ENCODE measurements around the gene SLC18A2. TPM values are rescaled to one million over a fixed set of nuclear protein-coding genes. Genes with fewer than 3 reads are reported as not detected.
"Not testable (repeated sequence)": the region's sequence is repeated elsewhere in the genome, so short reads cannot be mapped to it uniquely, and the experiment has no call there.

SLC18A2 gene
- total RNA-seq, 1 donor from 2014 or later = 0.17 TPM

DNA sequence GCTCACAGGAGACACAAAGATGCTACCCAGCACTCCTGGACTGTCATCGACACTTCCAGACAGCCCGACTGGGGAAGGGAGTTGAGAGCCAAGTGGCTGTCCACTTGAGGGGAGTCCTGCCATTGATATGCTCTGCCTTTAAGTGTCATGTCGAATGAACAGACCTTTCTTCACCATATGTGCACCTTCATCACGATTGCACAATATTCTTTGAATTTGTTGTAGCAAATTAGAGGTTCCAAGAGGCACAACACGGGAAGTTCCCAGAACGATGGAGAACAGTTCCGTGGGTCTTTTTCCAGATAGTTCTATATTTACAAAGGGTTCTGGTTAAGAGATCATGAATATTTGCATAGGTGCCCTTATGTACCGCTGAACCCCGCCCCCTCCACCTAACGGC, 16.0 kb downstream of the SLC18A2 start:
- ATAC-seq = no peak
- intact Hi-C loops (cut with micrococcal nuclease) = no loop called here
- DNase-seq = no peak

- no peak for DNase-seq
These were observed 16.8 kb downstream of the SLC18A2 start for GRCh38 chr10:117257721-117258120.

GRCh38 chr10:117259279-117259678, 18.4 kb downstream of the SLC18A2 start:
- intact Hi-C loops (cut with micrococcal nuclease) = no loop called here
- no peak for ATAC-seq
- DNase-seq = no peak

More at GRCh38 chr10:117257721-117258120, 16.8 kb downstream of the SLC18A2 start:
- ATAC-seq = no peak
- intact Hi-C loops (cut with micrococcal nuclease) = no loop called here

DNA sequence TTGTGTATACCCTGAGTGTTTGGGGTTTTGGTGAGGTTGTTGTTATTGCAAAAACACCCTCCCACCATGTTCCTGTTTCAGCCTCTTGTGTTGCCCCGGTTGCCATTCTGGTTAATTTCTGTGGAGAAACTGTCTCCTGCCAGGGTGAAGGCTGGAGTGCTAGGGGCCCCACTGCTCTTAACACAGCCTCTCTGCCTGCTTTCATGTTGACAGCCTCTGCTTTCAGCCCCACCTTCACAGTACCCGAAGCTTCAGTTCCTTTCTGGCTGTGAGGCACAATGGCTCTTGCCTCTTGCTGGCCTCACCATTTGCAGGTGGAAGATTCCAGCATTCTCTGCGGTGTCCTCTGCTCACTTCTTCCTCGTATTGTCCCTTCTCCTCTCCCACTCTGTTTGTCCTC, 19.2 kb downstream of the SLC18A2 start:
- intact Hi-C loops (cut with micrococcal nuclease) = no loop called here
- ATAC-seq (no peak), DNase-seq (no peak)

- DNase-seq (no peak), ATAC-seq (no peak)
- intact Hi-C loops (cut with micrococcal nuclease) = no loop called here
These were observed 20.6 kb downstream of the SLC18A2 start for GRCh38 chr10:117261501-117261900.

GRCh38 chr10:117262291-117262902, 21.5 kb downstream of the SLC18A2 start:
- intact Hi-C loops (cut with micrococcal nuclease) = no loop called here
- no peak for ATAC-seq
- DNase-seq = no peak

DNA sequence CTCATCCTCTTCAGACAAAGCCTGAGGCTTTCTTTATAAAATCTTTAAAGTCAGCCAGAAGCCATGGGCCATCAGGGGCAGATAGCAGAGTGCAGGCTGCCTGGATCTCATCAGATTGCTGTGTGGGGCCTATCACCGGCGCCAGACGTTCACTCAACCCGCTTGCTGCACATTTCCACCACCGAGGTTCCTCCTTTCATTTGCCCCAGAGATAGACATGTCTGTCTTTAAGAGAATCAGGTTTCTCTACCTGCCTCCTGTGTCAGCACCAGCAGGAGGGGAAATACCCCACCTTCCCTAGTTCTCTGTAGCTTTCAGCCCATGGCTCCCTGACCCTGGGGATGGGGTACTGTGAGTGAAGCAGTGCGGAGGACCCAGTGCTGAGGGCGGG, 22.0 kb downstream of the SLC18A2 start:
- DNase-seq (no peak), ATAC-seq (no peak)
- intact Hi-C loops (cut with micrococcal nuclease) = no loop called here

DNA sequence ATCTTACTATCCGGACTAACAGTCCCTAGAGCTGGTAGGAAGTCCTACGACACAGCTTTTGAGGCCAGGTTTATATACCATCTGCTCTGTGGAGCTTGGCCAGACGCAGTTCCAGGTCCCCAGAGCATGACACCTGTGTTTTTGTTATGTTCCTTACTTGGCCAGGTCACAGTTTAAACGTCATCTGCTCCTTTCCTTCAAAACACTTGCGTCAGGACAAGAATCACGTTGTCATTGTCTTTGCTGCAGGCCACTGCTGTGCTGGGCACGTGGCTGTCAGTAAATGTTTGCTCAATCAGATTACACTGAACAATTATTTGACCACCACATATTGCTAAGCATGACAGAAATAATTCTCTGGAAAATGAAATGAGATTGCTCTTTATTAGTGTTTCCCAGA, 23.9 kb downstream of the SLC18A2 start:
- no peak for DNase-seq
- ATAC-seq = no peak
- intact Hi-C loops (cut with micrococcal nuclease) = no loop called here

GRCh38 chr10:117266400-117266799, 25.5 kb downstream of the SLC18A2 start:
- DNase-seq (no peak), ATAC-seq (no peak)
- intact Hi-C loops (cut with micrococcal nuclease) = no loop called here

GRCh38 chr10:117266812-117267211, 25.9 kb downstream of the SLC18A2 start:
- intact Hi-C loops (cut with micrococcal nuclease) = no loop called here
- DNase-seq (no peak), ATAC-seq (no peak)

DNA sequence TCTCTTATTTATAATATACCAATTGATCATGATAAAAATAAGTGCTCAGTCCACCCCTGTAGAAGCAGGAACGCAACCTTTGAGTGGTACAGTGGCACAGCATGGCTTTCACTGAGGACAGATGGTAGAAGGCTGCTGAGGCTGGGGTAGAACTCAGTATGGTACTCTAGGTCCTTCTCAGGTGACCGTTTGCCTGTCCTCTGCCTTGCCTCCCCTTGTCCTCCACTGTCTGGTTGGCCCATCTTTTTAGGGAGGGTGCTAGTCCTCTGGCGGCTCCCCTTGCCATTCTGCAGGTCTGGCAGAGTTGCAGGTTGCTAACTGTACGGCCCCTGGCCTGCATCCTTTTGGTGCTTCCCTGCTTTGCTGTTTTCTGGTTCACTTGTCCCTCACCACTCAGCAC, 27.3 kb downstream of the SLC18A2 start:
- DNase-seq (no peak), ATAC-seq (no peak)
- intact Hi-C loops (cut with micrococcal nuclease) = no loop called here

- intact Hi-C loops (cut with micrococcal nuclease) = no loop called here
- DNase-seq = no peak
- ATAC-seq = no peak
These were observed 28.0 kb downstream of the SLC18A2 start for GRCh38 chr10:117268907-117269306.

DNA sequence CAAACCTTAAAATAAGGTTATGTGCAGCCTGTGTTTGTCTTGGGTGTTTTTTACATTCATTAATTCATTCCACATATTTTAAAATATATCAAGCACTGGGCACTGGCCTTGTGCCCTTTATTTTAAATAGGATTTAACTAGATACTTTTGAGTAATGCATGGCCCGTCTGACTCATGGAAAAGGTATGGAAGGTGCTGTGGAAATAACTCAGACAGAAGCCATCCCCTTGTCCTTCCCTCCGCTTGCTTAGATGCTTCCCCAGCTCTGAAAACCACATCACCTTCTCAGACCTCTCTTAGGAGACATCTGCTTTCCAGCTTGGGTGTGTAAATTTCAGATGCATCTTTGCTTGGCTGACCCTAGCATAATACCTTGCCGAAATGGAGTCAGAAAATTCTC, 30.5 kb downstream of the SLC18A2 start:
- ATAC-seq = no peak
- no peak for DNase-seq
- intact Hi-C loops (cut with micrococcal nuclease) = no loop called here

- intact Hi-C loops (cut with micrococcal nuclease) = no loop called here
- DNase-seq (no peak), ATAC-seq (no peak)
These were observed 31.5 kb downstream of the SLC18A2 start for GRCh38 chr10:117272195-117273076.

GRCh38 chr10:117273980-117274379, 33.1 kb downstream of the SLC18A2 start:
- intact Hi-C loops (cut with micrococcal nuclease) = no loop called here
- DNase-seq = no peak
- ATAC-seq = no peak

DNA sequence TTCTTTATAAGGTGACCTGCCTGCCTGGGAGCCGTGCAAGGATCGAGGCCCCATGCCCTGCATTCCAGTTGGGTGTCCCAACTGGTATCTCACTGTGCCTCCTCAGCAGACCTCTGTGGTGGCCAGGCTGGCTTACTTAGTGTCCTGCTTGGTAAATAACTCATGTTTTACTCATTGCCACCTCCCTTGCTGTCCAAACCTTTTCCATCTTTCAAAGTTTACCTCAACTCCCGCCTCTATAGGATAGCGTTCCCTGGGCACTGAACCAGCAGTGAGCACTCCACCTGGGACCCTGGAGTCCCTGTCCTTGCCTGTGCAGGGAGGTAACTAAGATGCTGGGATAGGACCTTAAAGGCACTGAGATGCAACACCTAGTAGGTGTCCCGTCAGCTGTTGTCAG, 33.6 kb downstream of the SLC18A2 start:
- DNase-seq (no peak), ATAC-seq (no peak)
- intact Hi-C loops (cut with micrococcal nuclease) = no loop called here

DNA sequence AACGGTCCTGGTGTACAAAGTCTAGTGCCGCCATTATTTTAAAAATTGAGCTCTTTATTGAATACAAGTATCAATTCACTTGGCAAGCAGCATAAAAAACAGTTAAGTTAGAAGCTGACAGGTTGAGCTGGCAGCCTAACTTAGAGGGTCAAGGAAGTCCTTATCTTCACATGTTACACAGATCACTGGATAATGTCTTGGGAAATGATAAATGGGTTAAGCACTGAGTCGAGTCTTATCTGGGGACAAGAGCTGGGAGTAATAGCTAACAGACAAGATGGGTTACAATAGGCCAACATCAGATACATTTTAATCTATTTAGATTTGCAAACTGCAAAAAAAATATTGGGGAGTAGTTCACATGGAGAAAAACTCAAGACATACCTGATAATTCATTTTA, 34.2 kb downstream of the SLC18A2 start:
- intact Hi-C loops (cut with micrococcal nuclease) = no loop called here
- ATAC-seq = no peak
- DNase-seq = no peak

DNA sequence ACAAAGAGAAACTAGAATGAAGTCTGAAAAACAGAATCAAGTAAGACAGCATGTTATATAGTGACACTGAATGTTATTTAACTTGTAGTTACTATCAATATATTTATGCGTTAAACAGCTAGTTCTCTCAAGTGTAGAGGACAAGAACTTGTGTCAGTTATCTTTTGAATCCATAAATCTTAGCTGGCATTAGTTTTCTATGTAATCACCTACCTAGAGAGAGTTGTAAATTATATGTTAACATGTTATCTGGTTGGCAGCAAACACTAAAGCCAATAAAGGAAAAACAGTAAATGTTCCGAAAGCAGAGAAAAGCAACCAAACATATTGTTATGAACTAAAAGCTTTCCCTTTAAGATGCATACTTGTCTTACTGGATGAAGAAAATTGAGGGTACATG, 36.8 kb downstream of the SLC18A2 start:
- intact Hi-C loops (cut with micrococcal nuclease) = no loop called here
- ATAC-seq (no peak), DNase-seq (no peak)

- no peak for DNase-seq
These were observed 44.0 kb downstream of the SLC18A2 start for GRCh38 chr10:117284716-117285494.

DNA sequence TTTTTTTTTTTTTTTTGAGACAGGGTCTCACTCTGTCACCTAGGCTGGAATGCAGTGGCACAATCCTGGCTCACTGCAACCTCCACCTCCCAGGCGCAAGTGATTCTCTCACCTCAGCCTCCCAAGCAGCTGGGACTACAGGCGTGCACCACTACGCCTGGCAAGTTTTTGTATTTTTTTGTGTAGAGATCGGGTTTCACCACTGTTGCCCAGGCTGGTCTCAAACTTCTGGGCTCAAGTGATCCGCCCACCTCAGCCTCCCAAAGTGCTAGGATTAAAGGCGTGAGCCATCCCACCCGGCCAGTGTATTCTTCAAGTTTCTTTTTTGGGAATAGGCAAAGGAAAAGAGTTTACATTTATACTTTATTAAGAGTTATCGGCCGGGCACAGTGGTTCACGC, 50.0 kb downstream of the SLC18A2 start:
- ATAC-seq = not testable (repeated sequence)

More at GRCh38 chr10:117284716-117285494, 44.0 kb downstream of the SLC18A2 start:
- intact Hi-C loops (cut with micrococcal nuclease) = no loop called here
- ATAC-seq = no peak

More for the DNA sequence above, 50.0 kb downstream of the SLC18A2 start:
- DNase-seq; intact Hi-C loops (cut with micrococcal nuclease): not testable (repeated sequence)

Data from left ventricle myocardium superior (tissue), 1 donor.